Progenitor cell of endocrine pancreas (in vitro differentiated cells): Measurements from ENCODE around the gene ATP10A. TPM values are rescaled to one million over a fixed set of nuclear protein-coding genes. Genes with fewer than 3 reads are reported as not detected.

Experiments used
- DNase-seq: peaks from one replicate; pipeline ENCODE4 v3.0.0; 2021; ENCODE audit warnings: low spot score; ENCODE audit not compliant: unreplicated experiment
- H3K27ac Mint-ChIP-seq: 2 replicates; pipeline ENCODE4 v1.8.0; 2021; ENCODE audit warnings: mild to moderate bottlenecking, moderate library complexity, mixed read lengths
- H3K27me3 Mint-ChIP-seq: 2 replicates; pipeline ENCODE4 v1.8.0; 2021; ENCODE audit warnings: mixed read lengths
- H3K36me3 Mint-ChIP-seq: 2 replicates; pipeline ENCODE4 v1.8.0; 2022; ENCODE audit warnings: mixed read lengths; ENCODE audit not compliant: insufficient read depth
- H3K4me1 Mint-ChIP-seq: 2 replicates; pipeline ENCODE4 v1.8.0; 2021; ENCODE audit warnings: low read depth, mixed read lengths
- H3K4me3 Mint-ChIP-seq: 2 replicates; pipeline ENCODE4 v1.8.0; 2021; ENCODE audit warnings: low read depth, mild to moderate bottlenecking, moderate library complexity, mixed read lengths
- H3K9me3 Mint-ChIP-seq: 2 replicates; pipeline ENCODE4 v1.8.0; 2021; ENCODE audit warnings: low read depth, mixed read lengths
- total RNA-seq: library from RNA; stranded (reverse); gene quantifications from 2 replicates; pipeline ENCODE4 v1.2.1, GENCODE V29; 2021
- TF ChIP-seq, protein P1 (sequence below): fragments of 200-600 bp; sonication (generic); IDR thresholded peaks from one replicate; pipeline ENCODE4 v1.5.0; 2021; ENCODE audit warnings: antibody characterized with exemption, mild to moderate bottlenecking; ENCODE audit not compliant: unreplicated experiment

ATP10A gene
- total RNA-seq, 1 donor from 2014 or later: 0.07 TPM

GRCh38 chr15:25846377-25846776, 16.8 kb downstream of the ATP10A start:
- peaks cover 32% of the 10 kb centered on the region for H3K27me3 Mint-ChIP-seq

DNA sequence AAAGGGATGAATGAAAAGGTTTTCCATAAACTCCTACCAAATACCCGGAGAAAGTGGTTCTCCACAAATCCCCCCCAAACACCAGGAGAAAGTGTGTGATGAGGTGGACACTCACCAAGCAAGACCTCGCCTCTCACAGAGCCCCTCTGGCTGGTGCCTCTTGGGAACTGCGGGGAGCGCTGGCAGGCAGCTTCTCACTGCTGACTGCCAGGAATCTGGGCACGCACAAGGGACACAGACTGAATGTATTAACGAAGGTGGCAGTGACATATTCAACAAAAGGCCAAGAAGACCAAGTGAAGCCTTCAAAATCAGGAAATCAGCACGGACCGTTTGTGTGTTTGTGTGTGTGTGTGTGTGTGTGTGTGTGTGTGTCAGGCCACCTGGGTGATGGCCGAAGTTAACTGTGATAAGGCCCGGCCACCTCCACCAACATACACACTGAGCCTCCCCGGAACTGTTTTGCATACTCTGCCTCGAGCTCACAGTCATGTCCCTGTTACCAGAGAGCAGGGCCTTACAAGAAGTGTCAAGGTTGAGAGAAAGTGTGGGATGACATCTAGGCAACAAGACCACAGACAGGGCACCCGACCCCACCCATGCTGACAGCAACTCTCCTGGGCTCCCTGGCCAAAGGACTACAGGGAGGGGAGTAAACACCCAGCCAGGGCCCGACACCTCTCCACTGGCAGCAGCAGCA, 18.0 kb downstream of the ATP10A start:
- no peaks in the 10 kb centered on the region for H3K36me3 Mint-ChIP-seq
- H3K27me3 Mint-ChIP-seq: peaks cover 33% of the 10 kb centered on the region
- H3K27ac Mint-ChIP-seq: no peak overlapping the region
- TF ChIP-seq, protein P1, sequence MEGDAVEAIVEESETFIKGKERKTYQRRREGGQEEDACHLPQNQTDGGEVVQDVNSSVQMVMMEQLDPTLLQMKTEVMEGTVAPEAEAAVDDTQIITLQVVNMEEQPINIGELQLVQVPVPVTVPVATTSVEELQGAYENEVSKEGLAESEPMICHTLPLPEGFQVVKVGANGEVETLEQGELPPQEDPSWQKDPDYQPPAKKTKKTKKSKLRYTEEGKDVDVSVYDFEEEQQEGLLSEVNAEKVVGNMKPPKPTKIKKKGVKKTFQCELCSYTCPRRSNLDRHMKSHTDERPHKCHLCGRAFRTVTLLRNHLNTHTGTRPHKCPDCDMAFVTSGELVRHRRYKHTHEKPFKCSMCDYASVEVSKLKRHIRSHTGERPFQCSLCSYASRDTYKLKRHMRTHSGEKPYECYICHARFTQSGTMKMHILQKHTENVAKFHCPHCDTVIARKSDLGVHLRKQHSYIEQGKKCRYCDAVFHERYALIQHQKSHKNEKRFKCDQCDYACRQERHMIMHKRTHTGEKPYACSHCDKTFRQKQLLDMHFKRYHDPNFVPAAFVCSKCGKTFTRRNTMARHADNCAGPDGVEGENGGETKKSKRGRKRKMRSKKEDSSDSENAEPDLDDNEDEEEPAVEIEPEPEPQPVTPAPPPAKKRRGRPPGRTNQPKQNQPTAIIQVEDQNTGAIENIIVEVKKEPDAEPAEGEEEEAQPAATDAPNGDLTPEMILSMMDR: no peak
- no peak for DNase-seq
- H3K4me1 Mint-ChIP-seq: peaks cover 6% of the 10 kb centered on the region
- H3K4me3 Mint-ChIP-seq: no peak overlapping the region
- no peaks in the 10 kb centered on the region for H3K9me3 Mint-ChIP-seq

More at GRCh38 chr15:25846377-25846776, 16.8 kb downstream of the ATP10A start:
- Mint-ChIP-seq H3K36me3 (no peaks in the 10 kb centered on the region), H3K4me3 (no peak overlapping the region), H3K9me3 (no peaks in the 10 kb centered on the region), H3K4me1 (peaks cover 7% of the 10 kb centered on the region), H3K27ac (no peak overlapping the region)
- TF ChIP-seq, protein P1: no peak
- no peak for DNase-seq

DNA sequence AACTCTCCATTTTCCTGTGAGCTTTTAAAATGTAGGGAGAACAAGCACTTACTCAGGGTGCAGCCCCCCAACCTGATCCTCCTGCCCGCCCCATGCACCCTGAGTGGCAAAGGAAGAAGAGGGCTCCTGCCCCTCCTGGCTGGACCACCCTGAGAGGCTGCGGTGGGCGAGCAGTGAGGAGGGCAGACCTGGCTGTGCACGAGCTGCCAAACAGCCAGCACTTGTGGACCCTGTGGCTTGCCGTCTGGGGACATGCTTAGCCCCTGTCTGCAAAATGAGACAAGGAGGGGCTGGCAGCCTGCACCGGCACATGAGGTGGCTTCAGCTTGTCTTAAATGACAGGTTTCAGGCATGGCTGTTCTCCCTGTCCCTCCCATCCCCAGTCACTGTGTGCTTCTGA, 18.6 kb downstream of the ATP10A start:
- DNase-seq: no peak
- H3K4me1 Mint-ChIP-seq: peaks cover 2% of the 10 kb centered on the region
- H3K27me3 Mint-ChIP-seq: peaks cover 28% of the 10 kb centered on the region
- H3K36me3 Mint-ChIP-seq: no peaks in the 10 kb centered on the region
- no peak overlapping the region for H3K27ac Mint-ChIP-seq
- H3K9me3 Mint-ChIP-seq: no peaks in the 10 kb centered on the region
- TF ChIP-seq, protein P1: no peak
- H3K4me3 Mint-ChIP-seq: no peak overlapping the region

GRCh38 chr15:25844076-25844475, 19.1 kb downstream of the ATP10A start:
- Mint-ChIP-seq H3K9me3 (no peaks in the 10 kb centered on the region), H3K27me3 (peaks cover 24% of the 10 kb centered on the region), H3K4me1 (no peaks in the 10 kb centered on the region), H3K4me3 (no peak overlapping the region), H3K36me3 (no peaks in the 10 kb centered on the region), H3K27ac (no peak overlapping the region)
- TF ChIP-seq, protein P1: no peak
- DNase-seq: no peak

DNA sequence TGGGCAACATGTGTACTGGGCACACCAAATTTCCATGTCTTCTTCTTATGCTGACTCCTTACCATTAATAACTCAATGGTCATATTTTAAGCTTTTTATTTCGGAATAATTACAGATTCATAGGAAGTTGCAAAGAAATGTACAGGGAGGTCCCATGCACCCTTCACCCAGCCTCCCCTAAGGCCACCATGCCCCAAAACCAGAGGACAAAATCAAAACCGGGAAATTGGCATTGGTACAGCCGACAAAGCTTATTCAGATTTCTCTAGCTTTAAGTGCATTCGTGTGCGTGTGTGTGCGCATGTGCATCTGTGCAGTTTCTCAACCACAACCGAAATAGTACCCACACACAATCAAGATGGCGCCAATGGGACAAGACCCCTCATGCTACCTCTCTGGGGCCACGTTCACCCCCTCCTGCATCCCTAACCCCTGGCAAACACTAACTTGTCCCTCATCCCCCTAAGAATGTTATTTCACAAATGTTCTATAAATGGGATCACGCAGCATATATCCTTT, 23.4 kb downstream of the ATP10A start:
- no peak overlapping the region for H3K4me3 Mint-ChIP-seq

More for the DNA sequence above, 23.4 kb downstream of the ATP10A start:
- Mint-ChIP-seq H3K9me3 (no peaks in the 10 kb centered on the region), H3K27me3 (peaks cover 23% of the 10 kb centered on the region), H3K36me3 (no peaks in the 10 kb centered on the region), H3K27ac (no peak overlapping the region), H3K4me1 (no peaks in the 10 kb centered on the region)
- TF ChIP-seq, protein P1: no peak
- no peak for DNase-seq
